ENCODE data around the gene TRAF1.

Gene TRAF1

GRCh38 chr9:120865809-120866208 is 60.8 kb downstream of the TRAF1 start:
- no peak overlapping the region for H3K18ac ChIP-seq (ENCODE audit: low read length)

GRCh38 chr9:120865176-120865575 is 61.4 kb downstream of the TRAF1 start:
- H3K79me1 ChIP-seq (ENCODE audit: low read length): no peaks in the 10 kb centered on the region
- no peak overlapping the region for H3K9ac ChIP-seq (ENCODE audit: low read length)
- no peaks in the 10 kb centered on the region for H3K27me3 ChIP-seq (ENCODE audit: insufficient read depth, low read length, poor library complexity)
- H4K8ac ChIP-seq (ENCODE audit: low read depth, low read length): no peak overlapping the region
- H4K5ac ChIP-seq (ENCODE audit: low read length): no peak overlapping the region
- H3K4me2 ChIP-seq (ENCODE audit: low read length): no peak overlapping the region
- no CpG with 5 or more reads among the region's 5 CpGs for WGBS (ENCODE audit: extremely low coverage, insufficient coverage, low lambda C conversion rate)
- H3K4me3 ChIP-seq (ENCODE audit: low read length): no peak overlapping the region
- DNase-seq: no peak
- H2BK5ac ChIP-seq (ENCODE audit: low read length): no peak overlapping the region
- H2AK5ac ChIP-seq (ENCODE audit: low read length): no peak overlapping the region
- H3K4me1 ChIP-seq (ENCODE audit: control insufficient read depth, low read depth, low read length): peaks cover 3% of the 10 kb centered on the region
- H2BK15ac ChIP-seq (replicated peaks; ENCODE audit: low read depth): no peak overlapping the region
- H3K18ac ChIP-seq (ENCODE audit: low read length): no peak overlapping the region
- no peak overlapping the region for H3K27ac ChIP-seq (ENCODE audit: low read depth, low read length)
- no peak overlapping the region for H3K23ac ChIP-seq (ENCODE audit: low read length)
- no peaks in the 10 kb centered on the region for H3K36me3 ChIP-seq (ENCODE audit: control insufficient read depth, insufficient read depth, low read length)
- no peak overlapping the region for H2BK120ac ChIP-seq (ENCODE audit: low read depth, low read length)
- no peak overlapping the region for H3K56ac ChIP-seq (ENCODE audit: low read length)
- H3K79me2 ChIP-seq (ENCODE audit: control insufficient read depth, insufficient read depth, low read length): no peaks in the 10 kb centered on the region
- H3K4ac ChIP-seq (ENCODE audit: low read depth, low read length): no peak overlapping the region

More at GRCh38 chr9:120865809-120866208, 60.8 kb downstream of the TRAF1 start:
- Histone ChIP-seq H2BK15ac (replicated peaks; ENCODE audit: low read depth) (no peak overlapping the region), H3K9ac (ENCODE audit: low read length) (no peak overlapping the region), H3K27ac (ENCODE audit: low read depth, low read length) (no peak overlapping the region), H3K56ac (ENCODE audit: low read length) (peak overlapping the region; percentile 42), H3K4me2 (ENCODE audit: low read length) (no peak overlapping the region), H3K4ac (ENCODE audit: low read depth, low read length) (no peak overlapping the region), H3K36me3 (ENCODE audit: control insufficient read depth, insufficient read depth, low read length) (no peaks in the 10 kb centered on the region), H3K23ac (ENCODE audit: low read length) (no peak overlapping the region), H2BK5ac (ENCODE audit: low read length) (no peak overlapping the region), H3K4me1 (ENCODE audit: control insufficient read depth, low read depth, low read length) (peaks cover 3% of the 10 kb centered on the region), H2AK5ac (ENCODE audit: low read length) (no peak overlapping the region), H3K79me2 (ENCODE audit: control insufficient read depth, insufficient read depth, low read length) (no peaks in the 10 kb centered on the region), H3K27me3 (ENCODE audit: insufficient read depth, low read length, poor library complexity) (no peaks in the 10 kb centered on the region), H3K79me1 (ENCODE audit: low read length) (no peaks in the 10 kb centered on the region), H4K5ac (ENCODE audit: low read length) (no peak overlapping the region), H2BK120ac (ENCODE audit: low read depth, low read length) (no peak overlapping the region), H3K4me3 (ENCODE audit: low read length) (no peak overlapping the region), H4K8ac (ENCODE audit: low read depth, low read length) (no peak overlapping the region)
- no peak for DNase-seq
- WGBS (ENCODE audit: extremely low coverage, insufficient coverage, low lambda C conversion rate): no CpG with 5 or more reads among the region's 5 CpGs

- Histone ChIP-seq H4K8ac (ENCODE audit: low read depth, low read length) (no peak overlapping the region), H2BK15ac (replicated peaks; ENCODE audit: low read depth) (no peak overlapping the region)
- no peak for DNase-seq
These were observed 61.9 kb downstream of the TRAF1 start for GRCh38 chr9:120864719-120865118.

GRCh38 chr9:120863833-120864232 is 62.8 kb downstream of the TRAF1 start:
- Histone ChIP-seq H2BK120ac (ENCODE audit: low read depth, low read length) (no peak overlapping the region), H4K8ac (ENCODE audit: low read depth, low read length) (no peak overlapping the region), H3K56ac (ENCODE audit: low read length) (no peak overlapping the region), H4K5ac (ENCODE audit: low read length) (no peak overlapping the region), H2BK5ac (ENCODE audit: low read length) (no peak overlapping the region), H3K79me1 (ENCODE audit: low read length) (no peaks in the 10 kb centered on the region), H3K79me2 (ENCODE audit: control insufficient read depth, insufficient read depth, low read length) (no peaks in the 10 kb centered on the region), H3K18ac (ENCODE audit: low read length) (no peak overlapping the region), H3K9ac (ENCODE audit: low read length) (no peak overlapping the region), H2BK15ac (replicated peaks; ENCODE audit: low read depth) (no peak overlapping the region), H3K36me3 (ENCODE audit: control insufficient read depth, insufficient read depth, low read length) (no peaks in the 10 kb centered on the region), H3K23ac (ENCODE audit: low read length) (no peak overlapping the region), H3K27ac (ENCODE audit: low read depth, low read length) (no peak overlapping the region), H3K4me3 (ENCODE audit: low read length) (no peak overlapping the region), H3K4me2 (ENCODE audit: low read length) (no peak overlapping the region), H2AK5ac (ENCODE audit: low read length) (no peak overlapping the region), H3K4ac (ENCODE audit: low read depth, low read length) (no peak overlapping the region), H3K4me1 (ENCODE audit: control insufficient read depth, low read depth, low read length) (peaks cover 3% of the 10 kb centered on the region), H3K27me3 (ENCODE audit: insufficient read depth, low read length, poor library complexity) (no peaks in the 10 kb centered on the region)
- WGBS (ENCODE audit: extremely low coverage, insufficient coverage, low lambda C conversion rate): no CpG with 5 or more reads among the region's 7 CpGs
- no peak for DNase-seq

More at GRCh38 chr9:120864719-120865118, 61.9 kb downstream of the TRAF1 start:
- Histone ChIP-seq H2AK5ac (ENCODE audit: low read length) (no peak overlapping the region), H3K9ac (ENCODE audit: low read length) (no peak overlapping the region), H3K4me3 (ENCODE audit: low read length) (no peak overlapping the region), H3K4ac (ENCODE audit: low read depth, low read length) (no peak overlapping the region), H2BK120ac (ENCODE audit: low read depth, low read length) (no peak overlapping the region), H2BK5ac (ENCODE audit: low read length) (no peak overlapping the region), H4K5ac (ENCODE audit: low read length) (no peak overlapping the region), H3K56ac (ENCODE audit: low read length) (no peak overlapping the region), H3K4me1 (ENCODE audit: control insufficient read depth, low read depth, low read length) (peaks cover 3% of the 10 kb centered on the region), H3K79me1 (ENCODE audit: low read length) (no peaks in the 10 kb centered on the region), H3K27me3 (ENCODE audit: insufficient read depth, low read length, poor library complexity) (no peaks in the 10 kb centered on the region), H3K18ac (ENCODE audit: low read length) (no peak overlapping the region), H3K36me3 (ENCODE audit: control insufficient read depth, insufficient read depth, low read length) (no peaks in the 10 kb centered on the region), H3K79me2 (ENCODE audit: control insufficient read depth, insufficient read depth, low read length) (no peaks in the 10 kb centered on the region), H3K23ac (ENCODE audit: low read length) (no peak overlapping the region), H3K4me2 (ENCODE audit: low read length) (no peak overlapping the region), H3K27ac (ENCODE audit: low read depth, low read length) (no peak overlapping the region)
- WGBS (ENCODE audit: extremely low coverage, insufficient coverage, low lambda C conversion rate): 100% methylated on average over 1 of the region's 5 CpGs

GRCh38 chr9:120862452-120862851 is 64.1 kb downstream of the TRAF1 start:
- Histone ChIP-seq H3K4ac (ENCODE audit: low read depth, low read length) (no peak overlapping the region), H3K23ac (ENCODE audit: low read length) (no peak overlapping the region), H2BK15ac (replicated peaks; ENCODE audit: low read depth) (no peak overlapping the region), H3K27me3 (ENCODE audit: insufficient read depth, low read length, poor library complexity) (no peaks in the 10 kb centered on the region), H3K27ac (ENCODE audit: low read depth, low read length) (no peak overlapping the region), H3K4me3 (ENCODE audit: low read length) (no peak overlapping the region), H3K56ac (ENCODE audit: low read length) (no peak overlapping the region), H3K4me2 (ENCODE audit: low read length) (no peak overlapping the region), H2BK5ac (ENCODE audit: low read length) (no peak overlapping the region), H3K79me1 (ENCODE audit: low read length) (no peaks in the 10 kb centered on the region), H2BK120ac (ENCODE audit: low read depth, low read length) (no peak overlapping the region), H3K79me2 (ENCODE audit: control insufficient read depth, insufficient read depth, low read length) (no peaks in the 10 kb centered on the region), H2AK5ac (ENCODE audit: low read length) (no peak overlapping the region), H4K5ac (ENCODE audit: low read length) (no peak overlapping the region), H3K36me3 (ENCODE audit: control insufficient read depth, insufficient read depth, low read length) (no peaks in the 10 kb centered on the region), H3K9ac (ENCODE audit: low read length) (no peak overlapping the region), H4K8ac (ENCODE audit: low read depth, low read length) (no peak overlapping the region), H3K4me1 (ENCODE audit: control insufficient read depth, low read depth, low read length) (no peaks in the 10 kb centered on the region), H3K18ac (ENCODE audit: low read length) (no peak overlapping the region)
- no CpG with 5 or more reads among the region's 12 CpGs for WGBS (ENCODE audit: extremely low coverage, insufficient coverage, low lambda C conversion rate)
- no peak for DNase-seq

- Histone ChIP-seq H3K79me1 (ENCODE audit: low read length) (no peaks in the 10 kb centered on the region), H2BK5ac (ENCODE audit: low read length) (no peak overlapping the region), H2BK15ac (replicated peaks; ENCODE audit: low read depth) (no peak overlapping the region), H3K4ac (ENCODE audit: low read depth, low read length) (no peak overlapping the region), H3K4me2 (ENCODE audit: low read length) (no peak overlapping the region), H4K5ac (ENCODE audit: low read length) (no peak overlapping the region), H3K4me3 (ENCODE audit: low read length) (no peak overlapping the region), H3K79me2 (ENCODE audit: control insufficient read depth, insufficient read depth, low read length) (no peaks in the 10 kb centered on the region), H3K27me3 (ENCODE audit: insufficient read depth, low read length, poor library complexity) (no peaks in the 10 kb centered on the region), H3K4me1 (ENCODE audit: control insufficient read depth, low read depth, low read length) (no peaks in the 10 kb centered on the region), H3K56ac (ENCODE audit: low read length) (no peak overlapping the region), H4K8ac (ENCODE audit: low read depth, low read length) (no peak overlapping the region), H3K23ac (ENCODE audit: low read length) (no peak overlapping the region), H3K36me3 (ENCODE audit: control insufficient read depth, insufficient read depth, low read length) (no peaks in the 10 kb centered on the region), H3K18ac (ENCODE audit: low read length) (no peak overlapping the region), H2AK5ac (ENCODE audit: low read length) (no peak overlapping the region), H2BK120ac (ENCODE audit: low read depth, low read length) (no peak overlapping the region), H3K9ac (ENCODE audit: low read length) (no peak overlapping the region), H3K27ac (ENCODE audit: low read depth, low read length) (no peak overlapping the region)
- WGBS (ENCODE audit: extremely low coverage, insufficient coverage, low lambda C conversion rate): no CpG with 5 or more reads among the region's 6 CpGs
- DNase-seq: no peak
These were observed 64.7 kb downstream of the TRAF1 start for GRCh38 chr9:120861935-120862334.
